H1 (cell line): ENCODE data around the gene CAMK1G. TPM values are rescaled to one million over a fixed set of nuclear protein-coding genes. Genes with fewer than 3 reads are reported as not detected.

Experiments
- ATF3 ChIP-seq: IDR thresholded peaks from 2 replicates; pipeline ENCODE4 v1.6.1; 2011; ENCODE audit warnings: low read depth, mild to moderate bottlenecking, low read length; ENCODE audit not compliant: insufficient read depth
- CBX5 ChIP-seq: fragments of 300-800, 300-1000 bp; sonication (generic); IDR thresholded peaks from 2 replicates; pipeline ENCODE4 v1.7.1; 2016; ENCODE audit warnings: antibody characterized with exemption, low read length, low read depth
- CBX8 ChIP-seq: fragments of 300-800, 300-1000 bp; sonication (generic); IDR thresholded peaks from 2 replicates; pipeline ENCODE4 v1.7.1; 2016; ENCODE audit warnings: low read depth, low read length, borderline replicate concordance
- CEBPB ChIP-seq: IDR thresholded peaks from 2 replicates; pipeline ENCODE4 v1.6.1; 2012; ENCODE audit warnings: low read depth, low read length
- CHD2 ChIP-seq: IDR thresholded peaks from 2 replicates; pipeline ENCODE4 v1.6.1; 2012; ENCODE audit warnings: low read length, improper control_type of control experiment
- KDM4A ChIP-seq: IDR thresholded peaks from one replicate; pipeline ENCODE4 v1.7.1; 2012; ENCODE audit warnings: low read depth, mild to moderate bottlenecking, moderate library complexity, low read length, inconsistent platforms; ENCODE audit not compliant: severe bottlenecking
- POU5F1 ChIP-seq: IDR thresholded peaks from 2 replicates; pipeline ENCODE4 v1.6.1; 2011; ENCODE audit warnings: low read depth, mild to moderate bottlenecking, low read length, moderate library complexity
- SP4 ChIP-seq: IDR thresholded peaks from 2 replicates; pipeline ENCODE4 v1.6.1; 2012; ENCODE audit warnings: low read length, inconsistent platforms
- TCF12 ChIP-seq: IDR thresholded peaks from 2 replicates; pipeline ENCODE4 v1.6.1; 2011; ENCODE audit warnings: low read depth, mild to moderate bottlenecking, low read length
- polyA plus RNA-seq, 7 experiments: library from polyadenylated mRNA; depleted of rRNA in 3 of 7; stranded (reverse) in 5 of 7; unstranded in 2 of 7; fragments of >200 nt in 5 of 7; fragments of 200-250 nt in 2 of 7; gene quantifications; 1 replicate in 5 of 7; 2 replicates in 1 of 7; 4 replicates in 1 of 7; pipeline versions ENCODE4 v1.2.1 to v1.2.3, GENCODE V29; 2011 to 2013; ENCODE audit warnings: missing spikeins in 2 of 7, mixed read lengths in 2 of 7
- total RNA-seq: library from RNA; stranded (reverse); fragmentation: NEBNext Ultra II Directional; extraction: Animal tissue kit (Norgen Biotek cat#: 25700); gene quantifications from 2 replicates; pipeline ENCODE4 v1.2.1, GENCODE V29; 2021

Gene CAMK1G
- total and polyA plus RNA-seq, 2 of the 8 experiments (the other 6 are each of a cell fraction or from before 2014, with no cell fraction given), result 1.00 to 1.0 TPM

DNA sequence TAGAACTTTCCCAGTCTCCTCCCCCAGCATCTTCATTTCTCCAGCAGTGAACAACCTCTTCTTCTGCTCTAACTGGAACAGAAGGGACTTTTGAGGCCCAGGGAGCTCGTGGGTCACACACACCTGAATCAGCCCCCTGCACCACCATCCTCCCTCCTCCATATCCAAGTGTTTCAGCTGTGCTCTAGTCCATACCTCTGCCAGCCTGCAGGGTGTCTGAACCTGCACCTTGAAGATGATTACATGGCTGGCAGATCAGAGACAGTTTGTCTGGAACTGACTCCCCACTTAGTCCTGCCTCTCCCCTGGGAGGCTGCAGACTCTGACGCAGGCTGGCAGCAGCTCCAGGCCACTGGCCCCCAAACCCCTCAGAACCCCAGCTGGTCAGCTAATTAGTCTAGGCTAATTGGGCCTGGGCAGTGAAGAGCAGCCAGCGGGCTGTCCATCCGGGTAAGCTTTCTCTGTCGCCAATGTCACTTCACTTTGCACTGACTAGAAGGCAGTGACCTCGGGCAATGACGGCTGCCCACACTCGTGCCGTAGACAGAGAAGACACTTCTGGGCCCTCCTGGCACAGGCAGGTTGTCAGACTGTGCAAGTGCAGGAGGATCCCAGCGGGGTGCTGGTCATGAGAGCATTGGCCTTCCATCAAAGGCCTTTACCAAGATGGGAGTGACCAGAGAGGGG, 12.2 kb downstream of the CAMK1G start (continued):
- no peak for TF ChIP-seq ATF3
- TF ChIP-seq TCF12, result no peak
- no peak for TF ChIP-seq CHD2
- TF ChIP-seq POU5F1, result no peak
- TF ChIP-seq CEBPB, result no peak
- TF ChIP-seq CBX5, result no peak
- TF ChIP-seq KDM4A, result no peak
- no peak for TF ChIP-seq CBX8
- TF ChIP-seq SP4, result no peak
